H9 (cell line): ENCODE data around the gene AGMO. TPM values are rescaled to one million over a fixed set of nuclear protein-coding genes. Genes with fewer than 3 reads are reported as not detected.

Experiments used
- DNase-seq: peaks from one replicate; pipeline ENCODE4 v3.0.0-alpha.2; 2017
- H2AFZ ChIP-seq: one replicate; pipeline ENCODE4 v1.6.1; 2013; ENCODE audit warnings: mild to moderate bottlenecking, low read length, control low read depth, moderate library complexity
- H2AK5ac ChIP-seq: 2 replicates; pipeline ENCODE4 v1.6.1; 2013; ENCODE audit warnings: low read length, control low read depth, mixed read lengths; ENCODE audit not compliant: insufficient read length
- H2BK120ac ChIP-seq: one replicate; pipeline ENCODE4 v1.6.1; 2013; ENCODE audit warnings: low read depth, mild to moderate bottlenecking, low read length, control low read depth, inconsistent platforms; ENCODE audit not compliant: poor library complexity, severe bottlenecking
- H2BK12ac ChIP-seq: 2 replicates; pipeline ENCODE4 v1.6.1; 2013; ENCODE audit warnings: low read length, control low read depth, mixed read lengths, low read depth; ENCODE audit not compliant: insufficient read length
- H2BK15ac ChIP-seq: 2 replicates; pipeline ENCODE4 v1.6.1; 2013; ENCODE audit warnings: low read depth, low read length, control low read depth
- H2BK20ac ChIP-seq: one replicate; pipeline ENCODE4 v1.6.1; 2013; ENCODE audit warnings: low read depth, mild to moderate bottlenecking, low read length, control low read depth, inconsistent platforms; ENCODE audit not compliant: poor library complexity, severe bottlenecking
- H2BK5ac ChIP-seq: 2 replicates; pipeline ENCODE4 v1.6.1; 2013; ENCODE audit warnings: low read length, control low read depth, mixed read lengths; ENCODE audit not compliant: insufficient read length
- H3K14ac ChIP-seq: 2 replicates; pipeline ENCODE4 v1.6.1; 2013; ENCODE audit warnings: low read length, control low read depth; ENCODE audit not compliant: insufficient read depth
- H3K18ac ChIP-seq: 2 replicates; pipeline ENCODE4 v1.6.1; 2013; ENCODE audit warnings: low read depth, mild to moderate bottlenecking, mixed read lengths, low read length, control low read depth; ENCODE audit not compliant: insufficient read length
- H3K23ac ChIP-seq: 2 replicates; pipeline ENCODE4 v1.6.1; 2013; ENCODE audit warnings: low read length, control low read depth, mixed read lengths, low read depth; ENCODE audit not compliant: insufficient read length
- H3K23me2 ChIP-seq: 2 replicates; pipeline ENCODE4 v1.6.1; 2013; ENCODE audit warnings: low read depth, mild to moderate bottlenecking, mixed read lengths, low read length, control low read depth; ENCODE audit not compliant: insufficient read length, poor library complexity, severe bottlenecking
- H3K27ac ChIP-seq: 2 replicates; pipeline ENCODE4 v1.5.1; 2013; ENCODE audit warnings: low read length, control low read depth, mixed read lengths, low read depth; ENCODE audit not compliant: insufficient read length
- H3K27me3 ChIP-seq: 2 replicates; pipeline ENCODE4 v1.6.1; 2013; ENCODE audit warnings: low read length, control low read depth, inconsistent platforms; ENCODE audit not compliant: insufficient read depth
- H3K4ac ChIP-seq: 2 replicates; pipeline ENCODE4 v1.6.1; 2013; ENCODE audit warnings: low read depth, mild to moderate bottlenecking, control low read depth, inconsistent platforms, low read length, moderate library complexity
- H3K4me1 ChIP-seq: 2 replicates; pipeline ENCODE4 v1.6.1; 2013; ENCODE audit warnings: low read length, control low read depth, inconsistent platforms; ENCODE audit not compliant: insufficient read depth
- H3K4me2 ChIP-seq: 2 replicates; pipeline ENCODE4 v1.6.1; 2013; ENCODE audit warnings: low read length, control low read depth, mixed read lengths; ENCODE audit not compliant: insufficient read length, insufficient read depth
- H3K56ac ChIP-seq: 2 replicates; pipeline ENCODE4 v1.6.1; 2013; ENCODE audit warnings: low read depth, mild to moderate bottlenecking, mixed read lengths, low read length, control low read depth; ENCODE audit not compliant: insufficient read length
- H3K79me1 ChIP-seq: 2 replicates; pipeline ENCODE4 v1.6.1; 2013; ENCODE audit warnings: low read depth, mild to moderate bottlenecking, moderate library complexity, low read length, control low read depth, inconsistent platforms; ENCODE audit not compliant: insufficient read depth, poor library complexity, severe bottlenecking
- H3K79me2 ChIP-seq: 2 replicates; pipeline ENCODE4 v1.6.1; 2013; ENCODE audit warnings: low read length, control low read depth, inconsistent platforms; ENCODE audit not compliant: insufficient read depth
- H3K9ac ChIP-seq: 2 replicates; pipeline ENCODE4 v1.6.1; 2013; ENCODE audit warnings: low read length, control low read depth, mixed read lengths; ENCODE audit not compliant: insufficient read length; ENCODE audit errors: extremely low read depth
- H3K9me3 ChIP-seq: one replicate; pipeline ENCODE4 v1.6.1; 2013; ENCODE audit warnings: low read depth, low read length, inconsistent platforms; ENCODE audit not compliant: control insufficient read depth
- H3T11ph ChIP-seq: one replicate; pipeline ENCODE4 v1.6.1; 2013; ENCODE audit warnings: mild to moderate bottlenecking, low read length, control low read depth, inconsistent platforms
- H4K20me1 ChIP-seq: one replicate; pipeline ENCODE4 v1.6.1; 2013; ENCODE audit not compliant: control insufficient read depth, insufficient read length, insufficient read depth
- H4K5ac ChIP-seq: 2 replicates; pipeline ENCODE4 v1.6.1; 2013; ENCODE audit warnings: low read depth, mild to moderate bottlenecking, mixed read lengths, low read length, control low read depth; ENCODE audit not compliant: insufficient read length
- H4K8ac ChIP-seq: replicated peaks from 2 replicates; pipeline ENCODE4 v1.6.1; 2013; ENCODE audit warnings: low read length, control low read depth, mixed read lengths, low read depth; ENCODE audit not compliant: insufficient read length
- H4K91ac ChIP-seq: 2 replicates; pipeline ENCODE4 v1.6.1; 2013; ENCODE audit warnings: low read depth, mild to moderate bottlenecking, moderate library complexity, mixed read lengths, low read length, control low read depth; ENCODE audit not compliant: insufficient read length
- H3K27ac Mint-ChIP-seq, 3 experiments: 2 replicates in 2 of 3; 3 replicates in 1 of 3; pipeline ENCODE4 v1.8.0; 2020 to 2021; ENCODE audit warnings: mixed read lengths in 3 of 3, mild to moderate bottlenecking in 1 of 3, moderate library complexity in 1 of 3
- H3K27me3 Mint-ChIP-seq: 2 replicates; pipeline ENCODE4 v1.8.0; 2021; ENCODE audit warnings: low read depth, mild to moderate bottlenecking, moderate library complexity, mixed read lengths
- H3K36me3 Mint-ChIP-seq, 3 experiments: 2 replicates in 2 of 3; 3 replicates in 1 of 3; pipeline ENCODE4 v1.8.0; 2020 to 2021; ENCODE audit warnings: low read depth in 3 of 3, mixed read lengths in 3 of 3; ENCODE audit not compliant: insufficient read depth in 1 of 3
- H3K4me1 Mint-ChIP-seq, 2 experiments: 2 replicates each; pipeline ENCODE4 v1.8.0; 2020; ENCODE audit warnings: mixed read lengths in 2 of 2
- H3K4me3 Mint-ChIP-seq, 2 experiments: 2 replicates in 1 of 2; 3 replicates in 1 of 2; pipeline ENCODE4 v1.8.0; 2020 to 2021; ENCODE audit warnings: mild to moderate bottlenecking in 2 of 2, mixed read lengths in 2 of 2, moderate library complexity in 1 of 2
- H3K9me3 Mint-ChIP-seq, 2 experiments: 2 replicates in 1 of 2; 3 replicates in 1 of 2; pipeline ENCODE4 v1.8.0; 2020; ENCODE audit warnings: mild to moderate bottlenecking in 2 of 2, mixed read lengths in 2 of 2, moderate library complexity in 1 of 2
- CTCF ChIP-seq: fragments of 200-600 bp; sonication (generic); conservative IDR thresholded peaks from 3 replicates; pipeline ENCODE4 v1.8.0; 2021; ENCODE audit warnings: antibody characterized with exemption, mild to moderate bottlenecking
- WGBS: extraction: QIAGEN DNeasy Blood & Tissue Kit; methylation state at CpG from one replicate; pipeline ENCODE4 v1.1.7; 2013; ENCODE audit warnings: missing lambda C conversion rate, low lambda C conversion rate, mixed read lengths; ENCODE audit not compliant: insufficient read length; ENCODE audit errors: extremely low coverage; 5-methylcytosine and 5-hydroxymethylcytosine counted together
- total RNA-seq: library from RNA; stranded (reverse); gene quantifications from 2 replicates; pipeline ENCODE4 v1.2.1, GENCODE V29; 2021

The AGMO gene
- total RNA-seq, 1 experiment from 2014 or later, result 0.70 TPM

- H3K4me2 ChIP-seq, result no peak overlapping the region
- no peak overlapping the region for H2BK120ac ChIP-seq
- H3K9me3 ChIP-seq, result peaks cover 4% of the 10 kb centered on the region
- H2AK5ac ChIP-seq, result no peak overlapping the region
- H3K36me3 Mint-ChIP-seq, result peaks cover under 1 to 10% (median 2%) of the 10 kb centered on the region in 3 experiments; a peak in 4 of 7 replicates
- no peak overlapping the region for H2AFZ ChIP-seq
- no peaks in the 10 kb centered on the region for H3K27me3 Mint-ChIP-seq
- no peaks in the 10 kb centered on the region for H3K23me2 ChIP-seq
- H2BK5ac ChIP-seq, result no peak overlapping the region
- no peak overlapping the region for H4K8ac ChIP-seq
- no peak overlapping the region for H3K9ac ChIP-seq
- H3K23ac ChIP-seq, result no peak overlapping the region
- no peak overlapping the region for H4K91ac ChIP-seq
- H4K5ac ChIP-seq, result no peak overlapping the region
- no peak overlapping the region for H3K14ac ChIP-seq
- no peaks in the 10 kb centered on the region for H3K79me2 ChIP-seq
- no peak overlapping the region for H3K56ac ChIP-seq
- H3K18ac ChIP-seq, result no peak overlapping the region
- H3K27me3 ChIP-seq, result no peaks in the 10 kb centered on the region
- H3K4me1 Mint-ChIP-seq, result no peaks in the 10 kb centered on the region
- no peak overlapping the region for H3T11ph ChIP-seq
- H2BK12ac ChIP-seq, result no peak overlapping the region
- H3K79me1 ChIP-seq, result no peaks in the 10 kb centered on the region
- H2BK20ac ChIP-seq, result no peak overlapping the region
- peaks cover 9 to 17% of the 10 kb centered on the region in 2 experiments; a peak in 4 of 5 replicates for H3K9me3 Mint-ChIP-seq
- H3K27ac ChIP-seq, result no peak overlapping the region
- H3K4me1 ChIP-seq, result no peaks in the 10 kb centered on the region
- H3K4me3 Mint-ChIP-seq, result no peak overlapping the region
- no peak overlapping the region for H3K27ac Mint-ChIP-seq
- no peak overlapping the region for H2BK15ac ChIP-seq
- no peak overlapping the region for H3K4ac ChIP-seq
- no peak for TF ChIP-seq CTCF
- no peaks in the 10 kb centered on the region for H4K20me1 ChIP-seq
- no CpG with 5 or more reads among the region's 1 CpG for WGBS
- no peak for DNase-seq
Measured at GRCh38 chr7:15345216-15345615, 216.6 kb downstream of the AGMO start.
